ENCODE measurements around the gene FLYWCH2.

Gene FLYWCH2

DNA sequence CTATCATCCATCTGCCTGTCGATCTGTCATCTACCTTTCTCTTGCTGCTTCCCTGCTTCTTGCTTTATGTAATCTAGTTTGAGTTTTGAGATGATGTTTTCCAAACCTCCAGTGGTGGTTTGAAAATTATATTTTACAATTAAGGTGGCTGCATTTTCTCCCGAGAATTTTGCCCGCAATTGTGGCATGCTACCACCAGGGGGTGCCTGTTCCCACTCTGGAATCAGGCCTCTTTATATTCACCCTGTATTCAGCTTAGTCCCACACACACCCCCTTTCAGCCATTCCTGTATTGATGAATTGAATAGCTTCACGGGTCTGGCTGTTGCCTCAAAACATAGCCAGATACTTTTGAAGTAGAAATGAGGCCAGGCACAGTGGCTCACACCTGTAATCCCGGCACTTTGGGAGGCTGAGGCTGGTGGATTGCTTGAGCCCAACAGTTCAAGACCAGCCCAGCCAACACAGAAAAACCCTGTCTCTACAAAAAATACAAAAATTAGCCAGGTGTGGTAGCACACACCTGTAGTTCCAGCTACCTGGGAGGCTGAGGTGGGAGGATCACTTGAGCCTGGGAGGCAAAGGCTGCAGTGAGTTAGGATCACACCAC, 28.2 kb upstream of the FLYWCH2 start:
- no peak for DNase-seq

DNA sequence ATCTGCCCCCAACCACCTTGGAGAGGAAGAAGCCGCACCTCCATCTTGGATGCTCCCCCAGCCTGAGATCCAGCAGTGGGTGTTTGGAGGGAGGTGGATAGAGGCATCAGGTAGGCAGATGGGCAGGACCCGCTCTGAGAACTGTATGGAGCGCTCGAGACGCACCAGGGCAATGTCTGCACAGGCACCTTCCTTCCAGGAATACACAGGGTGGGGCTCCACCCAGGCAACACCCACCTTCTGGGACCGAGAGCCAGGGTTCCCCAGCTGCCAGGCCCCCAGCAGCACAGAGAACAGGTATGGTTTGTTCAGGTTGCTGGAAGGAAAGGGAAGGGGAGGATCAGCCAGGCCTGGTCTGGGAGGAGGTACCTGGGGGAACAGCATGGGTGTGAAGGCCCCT, 27.5 kb upstream of the FLYWCH2 start:
- no peak for DNase-seq

DNA sequence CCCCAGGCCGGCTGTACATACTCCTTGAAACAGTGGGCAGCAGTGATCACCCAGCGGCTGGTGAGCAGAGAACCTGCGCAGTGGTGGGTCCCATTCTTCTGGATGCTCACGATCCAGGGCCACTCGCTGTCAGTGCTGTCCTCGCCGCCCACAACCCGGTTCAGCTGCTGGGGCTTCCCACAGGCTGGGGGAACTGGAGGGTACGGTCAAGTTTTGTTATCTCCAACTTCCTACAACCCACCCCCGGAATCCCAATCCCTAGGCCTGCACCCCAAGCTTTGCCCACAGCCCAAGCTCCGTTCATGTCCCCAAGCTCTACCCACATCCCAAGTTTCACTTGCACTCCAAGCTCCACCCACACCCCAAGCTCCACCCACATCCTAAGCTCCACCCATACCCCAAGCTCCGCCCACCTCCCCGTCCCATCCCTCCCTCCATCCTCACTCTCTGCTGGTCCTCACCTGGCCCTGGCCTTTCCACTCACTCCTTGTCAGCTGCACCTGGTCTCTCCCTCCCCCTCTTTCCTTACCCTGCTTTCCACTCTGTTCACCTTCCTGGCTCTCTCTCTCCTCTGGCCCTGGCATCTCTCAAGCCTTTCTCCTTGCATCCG, 26.8 kb upstream of the FLYWCH2 start:
- no peak for DNase-seq

DNA sequence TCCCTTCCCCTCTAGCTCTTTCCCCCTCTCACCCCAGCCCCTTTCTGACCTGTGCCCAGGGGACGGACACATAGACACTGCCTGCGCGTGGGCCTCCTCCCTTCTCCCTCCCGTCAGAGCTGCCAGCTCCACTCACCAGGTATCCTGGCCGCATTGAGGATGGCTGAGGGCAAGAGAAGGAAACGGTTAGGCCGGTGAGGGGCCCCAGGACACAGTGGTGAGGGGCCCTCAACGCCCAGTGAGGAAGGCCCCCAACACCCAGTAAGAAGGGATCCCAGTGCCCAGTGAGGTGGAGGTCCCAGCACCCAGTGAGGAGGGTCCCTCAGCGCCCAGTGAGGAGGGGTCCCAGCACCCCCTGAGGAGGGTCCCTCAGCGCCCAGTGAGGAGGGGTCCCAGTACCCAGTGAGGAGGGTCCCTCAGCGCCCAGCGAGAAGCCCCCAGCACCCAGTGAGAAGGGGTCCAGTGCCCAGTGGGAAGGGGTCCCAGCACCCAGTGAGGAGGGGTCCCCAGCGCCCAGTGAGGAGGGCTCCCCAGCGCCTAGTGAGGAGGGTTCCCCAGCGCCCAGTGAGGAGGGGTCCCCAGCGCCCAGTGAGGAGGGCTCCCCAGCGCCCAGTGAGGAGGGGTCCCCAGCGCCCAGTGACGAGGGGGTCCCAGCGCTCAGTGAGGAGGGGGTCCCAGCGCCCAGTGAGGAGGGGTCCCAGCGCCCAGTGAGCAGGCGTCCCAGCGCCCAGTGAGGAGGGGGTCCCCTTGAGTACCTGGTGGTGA, 26.1 kb upstream of the FLYWCH2 start:
- no peak for DNase-seq

DNA sequence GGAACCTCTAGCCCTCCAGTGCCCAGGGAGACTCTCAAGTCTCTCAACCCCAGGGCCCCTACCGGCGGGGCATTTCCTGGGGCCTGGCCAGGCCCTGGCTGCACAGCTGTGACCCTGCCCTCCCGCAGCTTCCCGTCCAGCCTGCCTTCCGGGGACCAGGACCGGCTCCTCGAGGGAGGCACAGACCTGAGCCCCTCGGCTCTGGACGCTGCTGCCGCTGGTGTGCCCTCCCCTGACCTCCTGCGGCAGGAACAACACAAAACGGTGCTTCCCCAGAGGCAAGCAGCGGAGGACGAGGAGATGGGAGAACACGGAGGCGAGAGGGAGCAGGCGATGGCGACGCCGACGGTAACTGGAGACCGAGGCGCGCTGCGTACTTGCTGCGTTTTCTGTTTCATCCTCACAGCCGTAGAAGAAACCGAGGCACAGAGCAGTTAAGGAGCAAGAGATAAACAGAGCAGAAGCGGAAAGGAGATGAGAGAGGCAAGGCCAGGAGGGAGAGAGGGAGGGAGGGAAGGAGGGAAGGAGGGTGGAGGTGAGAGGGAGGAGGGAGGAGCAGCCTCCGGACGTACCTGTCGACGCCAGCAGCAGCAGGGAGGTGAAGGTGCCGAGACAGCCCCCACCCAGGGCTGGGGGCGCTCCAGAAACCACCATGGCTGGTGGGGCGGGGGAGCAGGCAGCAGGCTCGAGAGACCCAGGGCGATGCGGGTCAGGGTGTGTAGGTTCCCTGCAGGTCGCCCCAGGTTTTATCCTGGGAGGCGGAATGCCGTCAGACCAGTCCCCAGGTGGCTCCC, 25.4 kb upstream of the FLYWCH2 start, which contains the start of gene PRSS22:
Gene PRSS22, minus strand, starts transcription at position 720 of the 794 bp plus-strand sequence. Its CDS starts 66 bp downstream, at position 654.
- DNase-seq, result no peak

DNA sequence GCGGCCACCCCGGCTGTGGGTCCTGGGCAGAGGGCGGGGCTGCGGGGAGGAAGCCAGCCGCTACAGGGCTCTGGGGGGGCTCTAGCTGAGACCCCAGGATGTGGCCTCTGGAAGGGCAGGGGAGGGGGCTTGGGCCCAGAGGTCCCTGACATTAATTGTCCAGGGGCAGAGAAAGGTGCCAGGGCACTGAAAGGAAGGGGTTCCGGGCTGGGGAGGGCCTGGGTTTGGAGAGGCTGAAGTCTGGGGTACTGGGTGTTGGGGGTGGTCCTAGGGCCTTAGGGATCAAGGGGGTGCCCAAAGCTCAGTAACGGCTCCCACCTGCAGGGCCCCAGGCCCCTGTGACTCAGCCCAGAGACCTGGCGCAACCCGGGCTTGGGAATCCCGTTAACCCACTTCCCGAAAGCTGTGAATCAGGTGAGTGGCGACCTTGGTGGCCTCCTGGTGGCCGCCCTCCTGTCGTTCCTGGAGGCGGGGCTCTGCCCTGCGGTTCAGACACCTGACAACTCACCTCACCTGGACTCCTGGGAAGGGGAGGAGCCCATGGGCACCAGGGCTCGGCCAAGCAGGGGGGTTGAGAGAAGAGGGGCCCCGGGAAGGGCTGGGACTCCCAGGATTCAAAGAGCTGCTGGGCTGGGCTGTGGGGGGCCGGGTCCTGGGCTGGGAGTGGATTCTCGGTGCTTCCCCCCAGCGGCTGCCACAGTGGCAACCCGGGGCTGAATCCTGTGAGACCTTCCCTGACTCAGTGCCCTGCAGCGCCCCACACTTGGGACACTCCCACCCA, 24.6 kb upstream of the FLYWCH2 start:
- no peak for DNase-seq

DNA sequence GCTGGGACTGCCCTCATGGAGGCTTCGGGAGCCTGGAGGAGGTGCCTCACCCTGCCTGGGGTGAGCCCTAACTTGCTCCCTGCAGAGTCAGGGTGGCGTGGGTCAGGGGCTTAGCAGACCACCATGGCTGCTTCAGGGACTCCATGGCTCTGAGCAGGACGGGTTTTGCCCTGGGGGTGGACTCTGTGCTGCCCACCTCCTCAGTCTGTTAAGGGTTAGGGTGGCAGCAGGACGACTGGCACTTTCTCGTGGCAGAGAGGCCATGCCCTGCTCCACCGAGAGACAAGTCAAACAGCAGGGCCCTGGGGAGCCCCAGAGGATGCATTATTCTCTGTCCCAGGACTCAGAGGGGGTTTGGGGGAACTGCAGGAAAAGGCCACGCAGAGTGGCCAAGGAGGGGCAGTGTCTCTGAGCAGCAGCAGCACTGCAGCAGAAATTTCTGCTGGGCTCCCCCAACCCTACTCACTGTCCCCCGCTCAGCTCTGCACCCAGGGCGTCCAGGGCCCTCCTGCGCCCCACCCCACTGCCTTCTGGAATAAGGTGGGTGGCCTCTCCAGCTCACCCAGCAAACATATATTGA, 23.2 kb upstream of the FLYWCH2 start:
- DNase-seq, result no peak

DNA sequence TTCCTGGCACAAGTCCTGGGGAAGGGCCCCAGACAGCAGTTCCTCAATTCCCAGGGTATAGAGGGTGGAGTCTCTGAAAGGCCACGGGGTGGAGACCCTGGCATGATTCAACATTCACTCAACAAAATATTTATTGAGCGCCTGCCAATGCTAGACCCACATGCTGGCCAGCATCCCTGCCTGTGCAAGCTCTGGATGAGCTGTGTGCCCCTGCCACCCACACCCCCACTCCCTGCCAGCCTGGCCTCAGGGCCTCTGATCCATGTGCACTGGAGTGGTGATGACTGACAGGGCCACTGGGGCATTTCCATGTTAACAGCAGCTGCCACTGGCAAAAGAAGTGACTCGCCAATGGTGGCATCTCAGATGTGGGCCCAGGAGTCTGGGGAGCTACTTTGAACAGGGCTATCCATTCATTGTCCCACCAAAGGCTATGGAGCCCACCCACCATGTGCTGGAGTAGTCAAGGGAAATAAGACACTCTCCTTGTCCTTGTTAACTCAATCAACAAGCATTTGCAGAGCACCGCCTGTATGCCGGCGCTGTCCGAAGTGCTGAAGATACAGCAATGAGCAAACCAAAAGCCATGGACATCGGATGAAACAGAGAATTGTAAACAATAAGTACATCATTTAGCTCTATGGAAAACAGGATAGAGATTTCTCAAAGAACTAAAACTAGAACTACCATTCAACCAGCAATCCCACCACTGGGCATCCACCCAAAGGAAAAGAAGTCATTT, 22.0 kb upstream of the FLYWCH2 start:
- DNase-seq, result no peak

DNA sequence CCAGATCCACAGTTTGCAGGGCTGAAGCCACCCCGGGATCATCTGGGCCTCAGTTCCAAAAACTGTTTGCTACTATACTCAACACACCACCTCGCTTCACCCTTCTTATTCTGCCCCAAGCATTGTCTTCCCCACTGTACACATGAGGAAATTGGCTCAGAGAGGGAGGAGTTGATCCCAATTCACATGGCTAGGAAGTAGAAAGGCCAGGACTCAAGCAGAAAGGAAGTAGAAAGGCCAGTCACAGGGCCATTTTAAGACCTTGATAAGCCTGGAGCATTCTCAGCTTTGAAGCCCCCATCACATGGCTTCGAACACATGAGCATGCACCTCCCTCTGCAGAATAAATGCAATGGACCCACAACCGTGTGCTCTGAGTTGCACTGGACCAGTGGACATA, 17.4 kb upstream of the FLYWCH2 start:
- DNase-seq, result no peak

DNA sequence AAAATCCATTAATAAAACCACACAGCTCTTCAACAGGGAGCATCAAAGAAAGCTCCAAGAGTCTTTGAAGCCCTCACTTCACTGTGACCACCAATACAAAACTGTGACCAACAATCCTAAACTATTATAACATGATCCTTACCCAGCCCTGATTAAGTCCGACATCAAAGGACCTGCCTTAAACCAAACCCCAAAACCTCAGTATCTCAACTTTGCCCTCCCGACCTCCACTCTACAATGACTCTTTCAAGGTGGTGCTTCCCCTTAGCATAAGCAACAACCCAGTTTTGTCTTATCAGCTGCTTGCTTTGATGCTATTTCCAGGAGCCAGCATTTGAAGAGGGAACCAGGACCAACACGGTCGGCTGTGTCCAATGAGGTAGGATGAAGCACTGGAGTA, 16.6 kb upstream of the FLYWCH2 start:
- no peak for DNase-seq

DNA sequence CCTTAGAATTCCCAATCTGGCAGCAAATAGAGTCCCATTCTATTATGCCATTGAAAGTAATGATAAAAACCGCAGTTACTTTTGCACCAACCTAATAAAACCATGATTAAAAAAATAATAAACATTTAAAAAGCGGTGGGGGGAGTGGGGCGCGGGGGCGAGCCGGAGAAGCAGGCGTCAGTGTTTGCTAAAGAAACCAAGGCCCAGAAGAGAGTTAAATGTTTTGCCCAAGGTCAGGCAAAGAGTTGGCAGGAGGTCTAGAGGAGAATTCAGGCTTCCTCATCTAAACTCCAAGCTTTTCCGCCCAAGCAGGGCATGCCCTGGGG, 15.4 kb upstream of the FLYWCH2 start:
- DNase-seq, result no peak

DNA sequence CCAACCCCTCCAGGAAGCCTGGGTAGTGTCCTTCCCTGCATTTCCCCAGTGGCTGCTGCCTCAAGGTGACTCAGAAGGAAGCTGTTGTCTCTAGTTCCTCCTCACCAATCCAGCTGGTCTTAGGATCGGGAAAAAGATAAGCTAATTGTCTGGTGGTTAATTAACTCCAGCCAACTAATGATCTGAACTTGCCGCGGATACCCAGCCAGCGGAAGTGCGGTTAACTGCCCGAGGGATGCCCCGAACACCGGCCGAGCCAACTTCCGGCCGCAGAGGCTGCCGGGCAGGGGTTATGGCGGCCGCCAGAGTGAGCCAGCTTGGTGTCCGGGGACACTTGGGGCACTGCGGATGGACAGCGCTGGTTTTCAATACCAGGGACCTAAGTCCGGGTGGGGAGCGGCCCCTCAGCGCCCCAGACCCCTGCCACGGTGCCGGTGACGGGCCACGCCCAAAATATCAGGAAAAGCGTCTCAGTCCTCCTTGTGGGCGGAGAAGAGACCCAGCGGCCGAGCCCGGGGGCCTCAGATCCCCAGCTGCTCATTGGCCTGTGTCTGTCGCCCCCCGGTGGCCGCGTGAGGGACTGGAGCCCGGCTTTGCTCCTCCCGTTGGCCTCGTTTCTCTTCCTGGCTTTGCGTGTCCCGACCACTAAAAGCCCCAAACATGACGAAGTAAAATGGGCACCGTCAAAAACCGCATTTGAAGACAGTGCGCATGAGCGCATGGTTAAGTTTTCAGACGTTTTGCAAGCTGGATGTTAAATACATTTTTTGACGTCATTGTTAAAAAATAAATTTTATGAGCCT, 14.8 kb upstream of the FLYWCH2 start:
- DNase-seq, result peak; percentile 94

DNA sequence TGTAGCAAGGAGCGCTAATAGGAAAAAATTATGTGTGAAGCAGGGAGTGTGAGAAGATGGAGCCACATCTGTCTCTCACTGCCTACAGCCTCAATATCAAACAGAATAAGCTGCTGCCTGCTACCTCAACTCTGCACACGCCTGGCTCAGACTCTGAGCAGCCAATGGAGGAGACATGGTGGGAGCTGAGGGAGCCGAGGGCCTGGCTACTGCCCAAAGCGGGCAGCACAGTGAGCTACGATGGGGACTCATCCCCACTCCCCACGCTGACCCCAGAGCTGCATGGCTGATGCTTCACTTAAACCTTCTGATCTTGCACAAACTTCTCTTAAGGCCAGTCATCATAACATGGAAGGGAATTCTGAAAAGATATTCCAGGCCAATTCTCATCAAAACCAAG, 11.1 kb upstream of the FLYWCH2 start:
- DNase-seq, result no peak

DNA sequence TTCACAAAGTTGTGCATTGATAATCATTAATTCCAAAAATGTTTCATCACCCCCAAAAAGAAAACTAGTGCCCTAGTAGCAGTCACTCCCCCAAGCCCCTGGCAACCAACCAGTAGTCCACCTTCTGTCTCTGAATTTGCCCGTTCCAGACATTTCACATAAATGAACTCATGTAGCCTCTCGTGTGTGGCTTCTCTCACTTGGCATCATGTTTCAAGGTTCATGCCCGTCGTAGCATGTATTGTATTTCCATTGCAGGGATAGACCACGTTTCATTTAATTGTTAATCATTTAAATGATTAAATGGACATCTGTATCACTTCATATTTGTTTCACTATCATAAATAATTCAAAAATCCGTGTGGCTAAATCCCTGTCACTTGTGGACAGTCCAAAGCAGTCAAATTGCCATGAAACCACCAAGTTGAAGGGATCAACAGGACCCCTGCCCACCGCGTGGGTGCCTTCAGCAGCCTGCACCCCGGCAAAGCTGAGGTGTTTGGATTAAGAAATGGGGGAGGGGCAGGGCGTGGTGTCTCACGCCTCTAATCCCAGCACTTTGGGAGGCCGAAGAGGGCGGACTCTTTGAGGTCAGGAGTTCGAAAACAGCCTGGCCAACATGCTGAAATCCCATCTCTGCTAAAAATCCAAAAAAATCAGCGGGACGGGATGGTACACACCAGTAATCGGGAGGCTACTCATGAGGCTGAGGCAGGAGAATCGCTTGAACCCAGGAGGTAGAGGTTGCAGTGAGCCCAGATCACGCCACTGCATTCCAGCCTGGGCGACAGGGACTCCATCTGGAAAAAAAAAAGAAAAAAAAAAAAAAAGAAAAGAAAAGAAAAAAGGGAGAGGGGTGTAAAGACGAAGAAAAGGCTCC, 8.7 kb upstream of the FLYWCH2 start:
- no peak for DNase-seq

DNA sequence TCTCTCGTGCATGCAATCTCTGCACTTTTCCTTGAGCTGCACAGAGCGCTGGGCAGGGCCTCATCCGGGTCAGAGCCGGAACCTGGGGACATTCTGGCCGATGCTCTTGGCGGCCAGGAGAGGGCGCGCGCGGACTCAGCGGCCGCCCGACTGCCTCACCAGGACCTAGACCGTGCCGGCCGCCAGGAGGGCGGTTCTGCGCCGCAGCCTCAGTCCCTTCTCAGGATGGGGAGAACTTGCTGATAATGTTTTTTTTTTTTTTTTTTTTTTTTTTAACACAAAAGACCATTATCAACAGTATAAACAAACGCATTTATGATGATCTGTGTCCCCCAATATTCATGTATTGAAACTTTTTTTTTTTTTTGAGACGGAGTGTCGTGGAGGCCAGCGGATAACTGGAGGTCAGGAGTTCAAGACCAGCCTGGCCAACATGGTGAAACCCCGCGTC, 8.1 kb upstream of the FLYWCH2 start:
- DNase-seq, result peak; percentile 52

DNA sequence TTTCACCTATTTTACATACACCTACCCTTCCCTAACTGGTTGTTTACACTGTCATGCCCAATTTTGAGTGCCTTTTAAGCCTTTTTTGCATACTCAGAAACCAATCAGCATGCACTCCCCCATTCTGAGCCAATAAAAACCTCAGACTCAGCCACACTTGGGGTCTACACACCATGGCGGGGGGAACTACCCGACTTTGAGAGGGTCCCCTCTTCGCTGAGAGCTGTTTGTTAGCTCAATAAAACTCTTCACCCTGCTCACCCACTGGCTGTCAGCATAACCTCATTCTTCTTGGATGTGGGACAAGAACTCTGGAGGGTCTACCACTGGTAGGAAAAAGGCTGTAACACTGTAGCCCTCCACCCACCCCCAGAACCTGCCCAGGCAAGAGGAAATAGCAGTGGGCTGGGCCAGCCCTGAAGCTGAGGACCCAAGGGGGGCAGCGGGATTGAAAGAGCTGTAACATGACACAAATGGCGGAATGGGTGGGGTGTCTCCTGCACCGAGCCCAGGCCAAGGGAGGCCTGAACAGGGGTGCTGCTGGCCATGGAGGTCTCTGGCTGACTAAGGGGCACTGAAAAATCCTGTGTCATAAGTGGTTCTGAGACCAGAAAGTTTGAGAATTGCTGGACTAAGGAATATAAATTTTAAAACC, 3.0 kb upstream of the FLYWCH2 start:
- no peak for DNase-seq

DNA sequence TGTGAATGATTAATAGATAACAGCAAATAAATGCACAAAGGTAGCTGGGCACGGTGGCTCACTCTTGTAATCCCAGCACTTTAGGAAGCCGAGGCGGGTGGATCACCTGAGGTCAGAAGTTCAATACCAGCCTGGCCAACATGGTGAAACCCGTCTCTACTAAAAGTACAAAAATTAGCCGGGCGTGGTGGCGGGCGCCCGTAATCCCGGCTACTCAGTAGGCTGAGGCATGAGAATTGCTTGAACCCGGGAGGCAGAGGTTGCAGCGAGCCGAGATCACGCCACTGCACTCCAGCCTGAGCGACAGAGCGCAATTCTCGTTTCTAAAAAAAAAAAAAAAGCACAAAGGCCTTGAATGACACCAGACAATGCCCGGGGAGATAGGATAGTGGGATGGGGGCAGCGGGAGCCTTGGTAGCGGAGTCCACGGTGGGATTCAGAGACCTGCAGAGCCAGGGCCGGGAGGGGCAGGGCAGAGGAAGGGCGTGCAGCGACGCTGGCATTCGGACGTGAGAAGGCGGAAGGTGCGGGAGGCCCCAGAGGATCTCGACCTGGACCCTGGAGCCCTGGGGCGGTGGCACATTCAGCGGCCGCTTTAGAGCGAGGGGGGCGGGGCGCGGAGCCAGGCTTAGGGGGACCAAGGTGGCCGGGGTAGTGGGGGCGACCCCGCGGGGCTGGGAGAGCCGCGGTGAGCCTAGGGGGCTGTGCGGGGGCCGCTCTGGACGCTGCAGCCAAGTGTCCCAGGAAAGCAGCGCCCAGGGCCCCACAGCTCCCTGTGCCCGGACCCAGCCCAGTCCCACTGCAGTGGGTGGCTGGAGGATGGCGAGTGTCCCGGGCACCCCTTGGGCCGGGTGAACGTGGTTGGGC, 999 bp upstream of the FLYWCH2 start:
- DNase-seq, result no peak

DNA sequence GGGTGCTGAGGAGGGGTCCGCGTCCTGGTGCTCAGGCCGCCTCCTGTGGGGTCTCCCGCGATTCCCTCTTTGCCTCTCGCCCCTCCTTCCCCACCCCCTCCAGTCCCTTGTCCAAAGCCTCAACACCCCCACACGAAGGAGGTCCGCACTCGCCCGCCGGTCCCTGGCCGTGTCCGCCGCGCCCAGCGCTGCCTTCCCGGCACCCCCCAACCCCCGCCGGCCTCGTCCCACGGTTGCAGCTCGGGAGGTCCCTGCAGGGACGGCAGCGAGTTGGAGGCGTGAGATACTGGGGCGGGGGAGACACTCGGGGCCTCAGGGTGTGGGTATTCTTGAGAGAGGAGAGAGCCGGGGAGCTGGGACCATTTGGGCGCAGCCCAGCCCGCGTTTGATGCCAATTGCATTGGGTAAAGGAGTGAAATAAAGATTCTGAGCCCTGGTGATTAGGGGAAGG, 468 bp downstream of the FLYWCH2 start:
- DNase-seq, result no peak
